SJSA1 (cell line): ENCODE data around the gene GRAMD1B. TPM values are rescaled to one million over a fixed set of nuclear protein-coding genes. Genes with fewer than 3 reads are reported as not detected.
A peak's percentile ranks its signal among the peaks of the same experiment; 100 is the strongest.

ENCODE experiments used
- DNase-seq, 2 experiments: peaks; one replicate each; pipeline ENCODE4 v3.0.0-alpha.2; 2015 to 2020; ENCODE audit warnings: low spot score in 2 of 2, low read depth in 1 of 2
- H3K27ac ChIP-seq: fragments of 250-450 bp; sonication (Bioruptor Pico); 2 replicates; pipeline ENCODE4 v1.5.1; 2020; ENCODE audit warnings: mild to moderate bottlenecking, moderate library complexity
- H3K27me3 ChIP-seq: fragments of 250-450 bp; sonication (Bioruptor Pico); replicated peaks from 2 replicates; pipeline ENCODE4 v1.5.1; 2020; ENCODE audit warnings: mild to moderate bottlenecking, moderate library complexity
- H3K36me3 ChIP-seq: fragments of 250-450 bp; sonication (Bioruptor Pico); 2 replicates; pipeline ENCODE4 v1.5.1; 2020; ENCODE audit warnings: mild to moderate bottlenecking
- H3K4me1 ChIP-seq: fragments of 250-450 bp; sonication (Bioruptor Pico); replicated peaks from 2 replicates; pipeline ENCODE4 v1.6.1; 2021; ENCODE audit warnings: mild to moderate bottlenecking
- H3K4me3 ChIP-seq: fragments of 250-450 bp; sonication (Bioruptor Pico); 2 replicates; pipeline ENCODE4 v1.5.1; 2020; ENCODE audit warnings: mild to moderate bottlenecking
- H3K9me3 ChIP-seq: fragments of 250-450 bp; sonication (Bioruptor Pico); replicated peaks from 2 replicates; pipeline ENCODE4 v1.5.1; 2020; ENCODE audit warnings: mild to moderate bottlenecking
- total RNA-seq: library from RNA; depleted of rRNA; stranded (reverse); fragments of >200 nt; shearing (Covaris generic); gene quantifications from 2 replicates; pipeline ENCODE4 v1.2.3, GENCODE V29; 2014

Gene GRAMD1B
- total RNA-seq, 1 experiment from 2014 or later, result 6.8 TPM

- DNase-seq, result no peak
- no peaks in the 10 kb centered on the region for H3K27me3 ChIP-seq
- no peaks in the 10 kb centered on the region for H3K9me3 ChIP-seq
- no peaks in the 10 kb centered on the region for H3K4me1 ChIP-seq
- no peak overlapping the region for H3K27ac ChIP-seq
- no peak overlapping the region for H3K4me3 ChIP-seq
- no peaks in the 10 kb centered on the region for H3K36me3 ChIP-seq
Measured at GRCh38 chr11:123624974-123625373, 194.9 kb downstream of the GRAMD1B start.

DNA sequence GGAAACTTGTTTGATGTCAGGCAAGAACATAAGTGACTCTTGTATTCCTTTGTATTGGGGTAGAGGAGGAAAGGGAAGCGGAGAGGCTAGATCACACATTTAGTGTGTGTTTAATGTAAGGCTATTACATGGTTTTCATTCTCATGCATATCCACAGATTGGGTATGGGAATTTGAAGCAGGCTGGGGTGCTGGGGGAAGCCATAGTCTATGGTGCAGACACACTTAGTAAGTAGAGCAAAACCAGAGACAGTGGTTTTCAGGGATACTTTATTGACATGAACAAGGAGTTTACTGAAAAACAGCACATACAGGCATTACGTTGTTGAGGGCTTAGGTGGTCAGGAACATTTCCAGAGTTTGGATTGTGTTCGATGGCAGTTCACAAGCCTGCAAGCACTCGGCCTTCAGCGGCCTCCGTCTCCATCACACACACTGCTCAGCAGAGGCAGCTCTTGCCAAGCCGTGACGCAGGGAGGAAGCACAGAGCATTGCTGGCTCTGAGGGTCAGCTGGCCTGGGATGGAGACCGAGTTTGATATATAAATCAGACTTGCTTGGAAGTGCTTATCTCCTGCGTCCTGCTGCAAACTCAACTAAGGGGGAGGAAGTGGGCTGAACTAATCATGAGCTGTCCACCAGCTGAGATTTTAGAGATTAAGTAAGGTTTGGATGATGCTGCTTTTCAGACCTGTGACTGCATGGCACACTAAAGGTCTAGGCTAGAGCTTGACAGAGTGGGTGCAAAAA lies 199.0 kb downstream of the GRAMD1B start:
- no peaks in the 10 kb centered on the region for H3K27me3 ChIP-seq
- no peak overlapping the region for H3K27ac ChIP-seq
- no peak for DNase-seq
- H3K4me1 ChIP-seq, result no peaks in the 10 kb centered on the region
- no peak overlapping the region for H3K4me3 ChIP-seq
- no peaks in the 10 kb centered on the region for H3K36me3 ChIP-seq
- no peaks in the 10 kb centered on the region for H3K9me3 ChIP-seq

DNA sequence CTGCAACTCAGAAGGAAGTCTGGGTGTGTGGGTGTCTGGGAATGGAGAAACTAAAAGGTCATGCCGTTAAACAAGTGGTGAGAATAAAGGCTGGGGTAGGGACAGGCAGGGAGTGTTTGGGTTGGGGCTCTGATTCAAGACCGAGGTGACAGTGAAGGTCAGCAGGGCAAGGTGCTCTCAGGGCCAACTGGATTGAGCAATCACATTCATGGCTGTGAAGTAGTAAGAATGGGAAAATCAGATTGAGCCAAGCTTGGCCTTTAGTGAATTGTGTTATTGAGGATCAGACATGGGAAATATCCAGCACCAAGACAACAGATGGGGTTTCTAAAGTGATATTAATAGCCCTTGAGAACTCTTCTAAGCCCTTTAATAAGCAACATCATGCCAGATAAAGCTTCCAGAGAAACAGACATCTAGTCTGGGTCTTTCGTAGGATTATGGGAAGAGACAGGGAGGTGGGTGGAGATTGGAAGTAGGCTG lies 200.1 kb downstream of the GRAMD1B start:
- Histone ChIP-seq H3K27ac (no peak overlapping the region), H3K4me3 (no peak overlapping the region)
- DNase-seq, result no peak

DNA sequence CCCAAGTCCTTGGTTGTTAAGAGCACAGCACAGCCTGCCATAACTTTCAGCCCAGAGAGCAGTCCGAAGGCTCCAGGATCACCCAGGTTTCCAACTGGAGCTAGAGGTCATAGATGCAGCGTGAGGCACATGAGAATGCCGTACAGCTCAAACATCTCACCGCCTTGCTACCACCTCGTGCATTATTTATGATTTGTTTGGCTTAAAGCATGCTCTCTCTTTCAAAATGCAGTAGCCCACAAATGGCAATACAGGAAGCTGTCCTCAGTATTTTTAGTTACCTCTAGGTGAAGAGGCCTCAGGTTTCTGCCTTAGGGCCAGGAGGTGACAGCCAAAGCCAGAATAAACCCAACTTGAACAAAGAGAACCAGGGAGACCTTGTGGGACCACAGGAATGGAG lies 210.0 kb downstream of the GRAMD1B start:
- Histone ChIP-seq H3K9me3 (no peaks in the 10 kb centered on the region), H3K4me3 (no peak overlapping the region), H3K36me3 (no peaks in the 10 kb centered on the region), H3K27ac (no peak overlapping the region), H3K27me3 (0 out of 2 replicates have a peak, but pooled peaks cover 3% of the 10 kb centered on the region), H3K4me1 (no peaks in the 10 kb centered on the region)
- DNase-seq, result no peak

More for the DNA sequence above, 200.1 kb downstream of the GRAMD1B start:
- Histone ChIP-seq H3K9me3 (no peaks in the 10 kb centered on the region), H3K36me3 (no peaks in the 10 kb centered on the region), H3K27me3 (no peaks in the 10 kb centered on the region), H3K4me1 (no peaks in the 10 kb centered on the region)

GRCh38 chr11:123640677-123641494 lies 210.8 kb downstream of the GRAMD1B start:
- no peaks in the 10 kb centered on the region for H3K9me3 ChIP-seq
- no peaks in the 10 kb centered on the region for H3K4me1 ChIP-seq
- DNase-seq, result peak in 1 of 2 experiments; percentile 3
- H3K27ac ChIP-seq, result no peak overlapping the region
- H3K36me3 ChIP-seq, result no peaks in the 10 kb centered on the region
- no peak overlapping the region for H3K4me3 ChIP-seq
- 0 out of 2 replicates have a peak, but pooled peaks cover 3% of the 10 kb centered on the region for H3K27me3 ChIP-seq

GRCh38 chr11:123641495-123641840 lies 211.4 kb downstream of the GRAMD1B start:
- Histone ChIP-seq H3K4me1 (no peaks in the 10 kb centered on the region), H3K4me3 (no peak overlapping the region), H3K9me3 (no peaks in the 10 kb centered on the region), H3K36me3 (no peaks in the 10 kb centered on the region), H3K27ac (no peak overlapping the region), H3K27me3 (0 out of 2 replicates have a peak, but pooled peaks cover 3% of the 10 kb centered on the region)
- no peak for DNase-seq

DNA sequence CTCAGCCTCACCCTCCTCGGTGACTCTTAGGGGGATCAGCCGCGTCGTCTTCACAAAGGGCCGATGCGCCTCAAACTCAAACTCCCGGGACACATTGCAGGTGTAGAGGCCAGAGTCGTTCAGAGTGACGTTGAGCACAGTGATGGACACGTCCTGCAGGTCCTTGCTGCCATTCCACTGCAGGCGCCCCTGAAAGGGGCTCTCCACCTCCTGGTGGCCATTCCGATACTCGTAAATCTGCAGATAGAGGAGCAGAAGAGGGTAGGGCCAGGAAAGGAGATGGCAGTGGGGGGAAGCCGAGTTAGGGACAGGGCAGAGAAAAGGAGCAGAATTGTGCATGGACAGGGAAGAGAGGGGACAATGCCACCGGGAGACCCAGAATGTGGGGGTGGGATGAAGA lies 212.4 kb downstream of the GRAMD1B start:
- no peaks in the 10 kb centered on the region for H3K9me3 ChIP-seq
- H3K36me3 ChIP-seq, result no peaks in the 10 kb centered on the region
- DNase-seq, result no peak
- no peaks in the 10 kb centered on the region for H3K4me1 ChIP-seq
- no peak overlapping the region for H3K27ac ChIP-seq
- 0 out of 2 replicates have a peak, but pooled peaks cover 3% of the 10 kb centered on the region for H3K27me3 ChIP-seq
- H3K4me3 ChIP-seq, result no peak overlapping the region

DNA sequence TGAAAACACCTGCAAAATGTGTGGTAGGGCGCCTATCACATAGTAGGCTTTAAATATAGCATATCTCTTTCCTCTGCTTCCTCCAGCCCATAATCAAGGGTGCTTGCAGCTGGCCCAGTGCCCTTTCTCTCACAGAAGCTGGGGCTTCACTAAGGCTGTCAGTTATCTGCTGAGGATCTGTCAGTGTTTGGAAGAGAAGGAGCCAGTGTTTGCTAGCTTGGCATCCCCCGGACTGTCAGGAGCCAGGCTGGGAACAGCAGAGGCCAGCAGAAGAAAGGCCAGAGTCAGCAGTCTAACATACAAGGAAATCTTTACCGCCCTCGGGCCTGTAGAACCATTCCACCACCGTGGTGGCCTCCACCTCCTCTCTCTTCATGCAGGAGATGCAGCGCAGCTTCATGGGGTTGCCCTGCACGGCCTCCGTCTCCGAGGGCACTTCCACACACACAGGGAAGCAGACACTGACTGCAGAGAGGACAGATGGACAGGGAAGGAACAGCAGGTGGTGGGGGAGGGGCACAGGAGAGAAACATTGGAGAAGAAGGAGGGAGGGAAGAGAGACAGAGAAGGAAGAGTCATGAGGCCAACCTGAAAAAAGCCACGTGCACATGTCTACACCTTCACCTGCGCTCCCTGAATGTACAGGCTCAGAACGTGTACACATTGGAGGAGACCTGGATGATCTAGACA lies 215.4 kb downstream of the GRAMD1B start:
- H3K4me3 ChIP-seq, result no peak overlapping the region
- H3K4me1 ChIP-seq, result no peaks in the 10 kb centered on the region
- H3K27ac ChIP-seq, result no peak overlapping the region
- H3K9me3 ChIP-seq, result no peaks in the 10 kb centered on the region
- H3K27me3 ChIP-seq, result 0 out of 2 replicates have a peak, but pooled peaks cover 3% of the 10 kb centered on the region
- DNase-seq, result no peak
- H3K36me3 ChIP-seq, result no peaks in the 10 kb centered on the region

DNA sequence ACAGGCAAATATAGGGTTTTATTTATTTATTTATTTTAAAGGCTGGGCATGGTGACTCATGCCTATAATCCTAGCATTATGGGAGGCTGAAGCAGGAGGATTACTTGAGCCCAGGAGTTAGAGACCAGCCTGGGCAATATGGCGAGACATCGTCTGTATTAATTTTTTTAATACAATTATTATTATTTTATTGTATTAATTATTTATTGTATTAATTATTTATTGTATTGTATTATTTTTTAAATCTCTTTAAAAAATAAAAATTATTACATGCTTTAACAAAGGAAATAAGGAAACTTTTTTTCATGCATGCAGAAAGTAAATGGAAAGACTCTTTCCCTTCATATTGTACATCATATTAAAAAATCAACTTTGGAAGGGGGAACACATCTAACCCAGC lies 220.8 kb downstream of the GRAMD1B start:
- H3K27ac ChIP-seq, result no peak overlapping the region
- no peak overlapping the region for H3K4me3 ChIP-seq
- H3K36me3 ChIP-seq, result no peaks in the 10 kb centered on the region
- H3K4me1 ChIP-seq, result 0 out of 2 replicates have a peak, but pooled peaks cover 3% of the 10 kb centered on the region
- DNase-seq, result no peak
- 0 out of 2 replicates have a peak, but pooled peaks cover 3% of the 10 kb centered on the region for H3K27me3 ChIP-seq
- no peaks in the 10 kb centered on the region for H3K9me3 ChIP-seq

DNA sequence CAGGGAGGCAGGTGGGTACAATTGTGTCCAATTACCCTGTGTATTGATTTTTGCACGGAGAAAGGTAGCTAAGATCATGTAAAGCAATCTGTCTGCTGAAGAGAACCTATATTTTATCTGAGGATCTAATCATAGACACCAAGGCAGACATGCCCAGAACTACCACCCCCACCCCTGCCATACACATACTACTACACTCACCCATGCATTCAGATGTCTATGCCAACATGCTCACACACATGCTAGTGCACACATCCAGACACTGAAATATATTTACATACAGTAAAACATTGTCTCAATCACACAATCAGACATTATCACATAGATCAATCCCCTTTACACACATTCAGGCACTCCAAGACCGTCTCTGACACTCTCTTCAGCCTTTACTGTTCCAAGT lies 222.5 kb downstream of the GRAMD1B start:
- Histone ChIP-seq H3K4me1 (0 out of 2 replicates have a peak, but pooled peaks cover 3% of the 10 kb centered on the region), H3K27me3 (0 out of 2 replicates have a peak, but pooled peaks cover 3% of the 10 kb centered on the region), H3K4me3 (no peak overlapping the region), H3K36me3 (no peaks in the 10 kb centered on the region), H3K27ac (no peak overlapping the region), H3K9me3 (no peaks in the 10 kb centered on the region)
- no peak for DNase-seq

DNA sequence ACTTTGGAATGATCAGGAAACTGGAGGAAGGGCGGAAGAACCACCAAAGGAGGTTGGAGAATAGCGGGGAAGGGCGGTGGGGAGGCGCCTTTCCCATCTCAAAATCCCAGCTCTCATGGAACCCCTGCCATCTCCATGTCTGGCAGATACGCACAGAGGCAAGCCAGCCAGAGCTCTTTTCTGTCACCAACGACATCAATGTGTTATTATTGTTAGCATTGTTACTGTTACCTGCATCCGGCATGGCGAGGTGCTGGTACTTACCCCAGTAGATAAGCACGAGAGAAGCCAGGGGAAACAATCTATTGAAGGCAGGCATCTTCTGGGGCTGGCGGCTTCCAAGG lies 223.4 kb downstream of the GRAMD1B start:
- no peak for DNase-seq
- 0 out of 2 replicates have a peak, but pooled peaks cover 3% of the 10 kb centered on the region for H3K27me3 ChIP-seq
- H3K9me3 ChIP-seq, result no peaks in the 10 kb centered on the region
- H3K4me3 ChIP-seq, result no peak overlapping the region
- H3K27ac ChIP-seq, result no peak overlapping the region
- H3K4me1 ChIP-seq, result 0 out of 2 replicates have a peak, but pooled peaks cover 3% of the 10 kb centered on the region
- H3K36me3 ChIP-seq, result no peaks in the 10 kb centered on the region

- Histone ChIP-seq H3K27me3 (0 out of 2 replicates have a peak, but pooled peaks cover 3% of the 10 kb centered on the region), H3K4me3 (peak overlapping the region; percentile 31), H3K4me1 (0 out of 2 replicates have a peak, but pooled peaks cover 3% of the 10 kb centered on the region), H3K27ac (no peak overlapping the region), H3K36me3 (no peaks in the 10 kb centered on the region), H3K9me3 (no peaks in the 10 kb centered on the region)
- DNase-seq, result peak; percentile 31 to 43
Measured at GRCh38 chr11:123653827-123654565, 223.9 kb downstream of the GRAMD1B start.

- H3K4me1 ChIP-seq, result 0 out of 2 replicates have a peak, but pooled peaks cover 3% of the 10 kb centered on the region
- no peaks in the 10 kb centered on the region for H3K9me3 ChIP-seq
- no peaks in the 10 kb centered on the region for H3K36me3 ChIP-seq
- H3K4me3 ChIP-seq, result peak within 1 kb of the TSS; percentile 31
- DNase-seq, result peak; percentile 25 to 42
- no peak within 1 kb of the TSS for H3K27ac ChIP-seq
- 0 out of 2 replicates have a peak, but pooled peaks cover 3% of the 10 kb centered on the region for H3K27me3 ChIP-seq
Measured at GRCh38 chr11:123654566-123655081, 224.6 kb downstream of the GRAMD1B start, which contains the start of gene SCN3B. Gene SCN3B (minus strand): TSS chr11:123654624. CDS start chr11:123653801, 823 bp downstream.
